KMS-11 (cell line): ENCODE measurements around the gene TTC21A.

ENCODE experiments used
- H2AFZ ChIP-seq: fragments of 200-600 bp; sonication (generic); 2 replicates; pipeline ENCODE4 v1.6.1; 2016; ENCODE audit warnings: antibody characterized with exemption, mixed run types, low read depth
- H3K27ac ChIP-seq: fragments of 200-600 bp; sonication (generic); 2 replicates; pipeline ENCODE4 v1.6.1; 2016; ENCODE audit warnings: mild to moderate bottlenecking, mixed run types
- H3K27me3 ChIP-seq: fragments of 200-600 bp; sonication (generic); 2 replicates; pipeline ENCODE4 v1.6.1; 2017; ENCODE audit warnings: mild to moderate bottlenecking, low read depth, mixed run types, moderate library complexity; ENCODE audit not compliant: insufficient read depth
- H3K36me3 ChIP-seq: fragments of 200-600 bp; sonication (generic); 2 replicates; pipeline ENCODE4 v1.6.1; 2017; ENCODE audit warnings: mild to moderate bottlenecking, mixed run types; ENCODE audit not compliant: insufficient read depth
- H3K4me1 ChIP-seq: fragments of 200-600 bp; sonication (generic); 2 replicates; pipeline ENCODE4 v1.6.1; 2016; ENCODE audit warnings: mild to moderate bottlenecking, low read depth, mixed run types; ENCODE audit not compliant: poor library complexity, severe bottlenecking
- H3K4me2 ChIP-seq: fragments of 200-600 bp; sonication (generic); 2 replicates; pipeline ENCODE4 v1.7.0; 2016; ENCODE audit warnings: mild to moderate bottlenecking, mixed run types
- H3K4me3 ChIP-seq: fragments of 200-600 bp; sonication (generic); IDR thresholded peaks from 2 replicates; pipeline ENCODE4 v1.6.1; 2017; ENCODE audit warnings: low read depth, low read length, mixed read lengths; ENCODE audit not compliant: insufficient read depth
- H3K79me2 ChIP-seq: fragments of 200-600 bp; sonication (generic); 2 replicates; pipeline ENCODE4 v1.6.1; 2016; ENCODE audit warnings: low read depth, mixed run types; ENCODE audit not compliant: insufficient read depth
- H3K9ac ChIP-seq: fragments of 200-600 bp; sonication (generic); 2 replicates; pipeline ENCODE4 v1.6.1; 2016; ENCODE audit warnings: mild to moderate bottlenecking, mixed run types
- H4K20me1 ChIP-seq: fragments of 200-600 bp; sonication (generic); 2 replicates; pipeline ENCODE4 v1.6.1; 2016; ENCODE audit warnings: mild to moderate bottlenecking, mixed run types; ENCODE audit not compliant: insufficient read depth
- CTCF ChIP-seq: fragments of 200-600 bp; sonication (generic); conservative IDR thresholded peaks from 2 replicates; pipeline ENCODE4 v1.6.1; 2017; ENCODE audit warnings: low read depth, mild to moderate bottlenecking, antibody characterized with exemption, low read length, moderate library complexity, mixed read lengths

TTC21A gene

DNA sequence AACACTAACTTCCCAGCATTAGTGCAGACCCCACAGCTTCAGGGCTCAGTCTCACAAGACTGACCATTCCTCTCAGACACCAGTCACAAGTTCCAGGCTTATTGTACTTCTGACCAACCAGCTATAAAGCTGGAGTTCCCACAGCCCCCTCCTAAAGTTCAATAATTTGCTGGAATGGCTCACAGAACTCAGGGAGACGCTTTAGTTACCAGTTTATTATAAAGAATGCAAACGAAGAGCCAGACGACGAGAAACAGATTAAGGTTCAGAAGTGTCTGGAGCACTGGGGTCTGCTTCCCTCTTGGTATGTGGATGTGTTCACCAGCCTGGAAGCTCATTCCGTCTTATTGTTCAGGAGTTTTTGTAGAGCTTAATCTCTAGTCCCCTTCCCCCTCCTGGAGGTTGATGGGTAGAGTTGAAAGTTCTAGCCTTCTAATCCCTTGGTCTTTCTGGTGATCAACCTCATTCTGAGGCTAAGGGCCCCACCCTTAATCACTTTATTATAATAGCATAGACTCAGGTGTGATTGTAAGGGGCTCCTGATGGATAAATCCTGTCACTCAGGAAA, 50.8 kb downstream of the TTC21A start:
- no peak overlapping the region for H3K9ac ChIP-seq

GRCh38 chr3:39164414-39164813, 56.9 kb downstream of the TTC21A start:
- TF ChIP-seq CTCF: no peak
- H4K20me1 ChIP-seq: no peaks in the 10 kb centered on the region
- H3K4me3 ChIP-seq: no peak overlapping the region
- H3K27ac ChIP-seq: no peak overlapping the region
- H2AFZ ChIP-seq: no peak overlapping the region
- H3K4me1 ChIP-seq: peaks cover 3% of the 10 kb centered on the region
- no peak overlapping the region for H3K9ac ChIP-seq
- no peak overlapping the region for H3K4me2 ChIP-seq
- no peaks in the 10 kb centered on the region for H3K27me3 ChIP-seq
- H3K36me3 ChIP-seq: no peaks in the 10 kb centered on the region
- H3K79me2 ChIP-seq: no peaks in the 10 kb centered on the region

More for the DNA sequence above, 50.8 kb downstream of the TTC21A start:
- no peak overlapping the region for H3K4me3 ChIP-seq
- no peak overlapping the region for H2AFZ ChIP-seq
- H3K79me2 ChIP-seq: no peaks in the 10 kb centered on the region
- H3K27ac ChIP-seq: no peak overlapping the region
- no peaks in the 10 kb centered on the region for H3K27me3 ChIP-seq
- no peak overlapping the region for H3K4me2 ChIP-seq
- H3K36me3 ChIP-seq: no peaks in the 10 kb centered on the region
- no peaks in the 10 kb centered on the region for H4K20me1 ChIP-seq
- no peaks in the 10 kb centered on the region for H3K4me1 ChIP-seq
- TF ChIP-seq CTCF: no peak

DNA sequence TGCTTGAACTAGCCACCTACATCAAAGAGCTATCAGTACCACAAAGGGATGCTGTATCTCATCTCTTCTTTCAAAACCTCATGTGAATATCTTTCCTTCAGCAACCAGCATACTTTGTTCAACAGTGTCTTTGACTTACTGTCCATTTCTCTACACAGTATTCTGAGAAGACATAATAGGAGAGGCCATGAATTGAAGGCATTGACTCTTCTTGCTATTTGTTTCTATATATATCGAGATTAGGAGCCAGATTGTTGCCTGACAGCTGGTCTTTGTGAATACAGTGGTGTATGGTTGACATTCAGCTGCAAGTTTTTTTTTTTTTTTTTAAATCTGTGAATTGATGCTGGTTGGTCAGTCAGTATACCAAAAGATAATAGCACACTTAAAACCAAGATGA, 58.0 kb downstream of the TTC21A start:
- no peak for TF ChIP-seq CTCF
- Histone ChIP-seq H3K4me2 (no peak overlapping the region), H3K4me3 (no peak overlapping the region), H3K9ac (no peak overlapping the region), H4K20me1 (no peaks in the 10 kb centered on the region), H2AFZ (no peak overlapping the region), H3K4me1 (peaks cover 3% of the 10 kb centered on the region), H3K27me3 (no peaks in the 10 kb centered on the region), H3K27ac (no peak overlapping the region), H3K36me3 (no peaks in the 10 kb centered on the region), H3K79me2 (no peaks in the 10 kb centered on the region)

DNA sequence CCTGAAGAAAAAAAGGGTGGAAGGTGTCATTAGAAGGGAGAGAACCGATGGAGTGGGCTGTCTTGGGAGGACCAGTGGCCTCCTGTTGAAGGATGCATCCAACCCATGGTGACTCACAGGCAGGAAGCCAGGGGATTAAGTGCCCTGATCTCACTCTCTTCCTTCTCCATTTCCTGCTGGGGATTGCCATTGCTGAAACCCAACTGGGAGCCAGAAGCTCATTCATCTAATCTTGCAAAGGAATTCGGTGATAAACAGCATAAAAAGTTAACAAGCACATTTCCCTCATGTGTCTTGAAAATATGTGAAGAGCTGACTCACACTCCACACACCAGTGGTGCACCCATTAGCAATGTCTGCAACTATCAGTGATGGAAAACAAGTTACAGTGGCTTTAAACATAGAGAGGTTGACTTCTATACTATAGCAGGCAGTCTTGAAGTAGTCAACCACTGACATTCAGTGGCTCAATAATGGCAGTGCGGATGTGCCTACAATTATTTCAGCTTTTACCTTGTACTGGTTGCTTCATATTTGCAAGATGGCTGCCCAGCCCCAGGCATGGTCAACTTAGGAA, 58.7 kb downstream of the TTC21A start:
- Histone ChIP-seq H3K4me2 (no peak overlapping the region), H3K79me2 (no peaks in the 10 kb centered on the region), H3K27me3 (no peaks in the 10 kb centered on the region), H3K4me1 (peaks cover 3% of the 10 kb centered on the region), H4K20me1 (no peaks in the 10 kb centered on the region), H3K9ac (no peak overlapping the region), H2AFZ (no peak overlapping the region), H3K36me3 (no peaks in the 10 kb centered on the region), H3K4me3 (no peak overlapping the region), H3K27ac (no peak overlapping the region)
- no peak for TF ChIP-seq CTCF
